ENCODE results near the gene PAK1.

- TF ChIP-seq POLR2A (IDR thresholded peaks at IDR 0.05) (no peak), CTCF (IDR thresholded peaks at IDR 0.05) (no peak)
These were observed 27.9 kb upstream of the PAK1 start for GRCh38 chr11:77501758-77502157.
